Peyer's patch (tissue), 4 donors: ENCODE data around the gene KRT14.

ENCODE experiments used
- POLR2A ChIP-seq, 2 donors: fragments of 450-650 bp; IDR thresholded peaks; one replicate each; pipeline ENCODE4 v1.5.1; 2017; ENCODE audit warnings: antibody characterized with exemption in 2 of 2, mild to moderate bottlenecking in 2 of 2, moderate library complexity in 2 of 2
- TF ChIP-seq, protein P1 (sequence below), 6 experiments: fragments of 450-650 bp in 4 of 6; fragments of 200-600 bp in 2 of 6; sonication (generic) in 1 of 6; IDR thresholded peaks; one replicate each; pipeline ENCODE4 v1.5.1; 2017 to 2019; ENCODE audit warnings: antibody characterized with exemption in 6 of 6, mild to moderate bottlenecking in 3 of 6, moderate library complexity in 1 of 6

DNA sequence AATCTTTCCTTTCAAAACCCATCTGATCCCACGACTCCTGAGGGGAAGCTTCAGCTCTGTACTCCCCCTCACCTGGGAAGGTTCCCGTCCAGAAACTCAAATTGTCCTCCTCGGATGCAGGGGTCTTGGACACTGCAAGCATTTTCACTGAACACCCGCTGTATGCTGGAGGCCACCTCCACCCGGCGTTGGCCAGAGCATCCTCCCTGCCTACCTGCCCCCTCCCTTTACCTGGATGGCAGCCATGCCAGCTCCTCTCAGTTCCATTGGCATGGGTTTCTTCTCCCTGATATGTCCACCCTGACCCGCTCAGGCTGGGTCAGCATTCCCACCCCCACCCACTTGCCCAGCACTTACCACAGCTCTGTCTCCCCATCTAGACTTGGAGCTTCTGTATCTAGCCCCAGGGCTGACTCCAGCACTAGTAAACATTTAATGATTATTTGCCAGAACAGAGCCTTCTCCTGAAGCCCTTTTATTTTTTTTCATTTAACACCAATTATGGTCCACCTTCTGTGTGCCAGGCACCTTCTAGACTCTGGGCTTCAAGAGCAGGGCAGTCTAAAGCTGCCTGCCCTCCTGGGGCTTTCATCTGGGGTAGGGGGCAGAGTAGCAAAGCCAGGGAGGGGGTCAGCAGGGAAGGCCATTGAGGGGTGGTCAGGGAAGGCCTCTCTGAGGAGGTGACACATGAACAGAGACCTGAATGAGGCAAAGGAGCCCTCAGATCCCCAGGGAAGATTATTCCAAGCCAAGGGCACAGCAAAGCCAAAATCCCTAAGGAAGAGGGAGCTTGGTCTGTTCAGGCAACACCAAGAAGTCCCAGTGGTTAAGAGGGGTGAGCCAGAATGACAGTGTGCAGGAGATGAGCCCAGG lies 49.7 kb downstream of the KRT14 start:
- TF ChIP-seq, protein P1, sequence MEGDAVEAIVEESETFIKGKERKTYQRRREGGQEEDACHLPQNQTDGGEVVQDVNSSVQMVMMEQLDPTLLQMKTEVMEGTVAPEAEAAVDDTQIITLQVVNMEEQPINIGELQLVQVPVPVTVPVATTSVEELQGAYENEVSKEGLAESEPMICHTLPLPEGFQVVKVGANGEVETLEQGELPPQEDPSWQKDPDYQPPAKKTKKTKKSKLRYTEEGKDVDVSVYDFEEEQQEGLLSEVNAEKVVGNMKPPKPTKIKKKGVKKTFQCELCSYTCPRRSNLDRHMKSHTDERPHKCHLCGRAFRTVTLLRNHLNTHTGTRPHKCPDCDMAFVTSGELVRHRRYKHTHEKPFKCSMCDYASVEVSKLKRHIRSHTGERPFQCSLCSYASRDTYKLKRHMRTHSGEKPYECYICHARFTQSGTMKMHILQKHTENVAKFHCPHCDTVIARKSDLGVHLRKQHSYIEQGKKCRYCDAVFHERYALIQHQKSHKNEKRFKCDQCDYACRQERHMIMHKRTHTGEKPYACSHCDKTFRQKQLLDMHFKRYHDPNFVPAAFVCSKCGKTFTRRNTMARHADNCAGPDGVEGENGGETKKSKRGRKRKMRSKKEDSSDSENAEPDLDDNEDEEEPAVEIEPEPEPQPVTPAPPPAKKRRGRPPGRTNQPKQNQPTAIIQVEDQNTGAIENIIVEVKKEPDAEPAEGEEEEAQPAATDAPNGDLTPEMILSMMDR (IDR thresholded peaks at IDR 0.05), result no peak
- TF ChIP-seq POLR2A (IDR thresholded peaks at IDR 0.05), result no peak
